ENCODE measurements around the gene FNTB.

DNA sequence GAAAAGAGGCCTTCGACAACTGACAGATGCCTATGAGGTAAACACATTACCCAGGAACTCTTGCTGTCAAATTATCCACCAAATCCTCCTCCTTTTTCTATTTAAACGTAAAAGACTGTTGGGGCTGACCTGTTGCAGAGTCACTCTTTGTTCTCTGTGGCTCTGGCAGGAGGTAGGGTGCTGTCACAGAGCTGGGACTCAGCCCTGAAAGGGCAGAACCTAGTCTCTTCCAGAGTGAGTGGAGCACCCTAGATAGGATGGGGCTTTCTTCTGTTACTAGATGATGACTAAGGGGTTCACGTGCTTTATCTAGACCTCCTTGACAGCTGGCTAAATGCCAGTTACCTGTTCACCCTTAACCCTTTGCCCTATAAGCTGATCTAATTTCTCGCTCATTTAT, 25.7 kb downstream of the FNTB start:
- TF ChIP-seq ZNF75A (CRISPR knock-in tag; IDR thresholded peaks at IDR 0.05), result no peak
- TF ChIP-seq MXD1 (CRISPR knock-in tag; IDR thresholded peaks at IDR 0.05; ENCODE audit: borderline replicate concordance, poor library complexity, severe bottlenecking), result no peak

All from K562 (cell line).